ENCODE measurements around the gene PGAP1.

PGAP1 gene

GRCh38 chr2:196783431-196784094, 142.9 kb downstream of the PGAP1 start:
- no peak for DNase-seq
